HG02973 (cell line): ENCODE results near the gene DLG5.

Experiments used
- ATAC-seq: cut with Tn5 transposase; IDR thresholded peaks from one replicate; pipeline ENCODE4 v1.9.1; 2021; ENCODE audit warnings: moderate library complexity; ENCODE audit not compliant: unreplicated experiment

Gene DLG5

GRCh38 chr10:77955136-77955535, 28.6 kb upstream of the DLG5 start:
- ATAC-seq: no peak

- ATAC-seq: no peak
Measured at GRCh38 chr10:77949167-77949566, 22.6 kb upstream of the DLG5 start.

- no peak for ATAC-seq
Measured at GRCh38 chr10:77946084-77946483, 19.5 kb upstream of the DLG5 start.

GRCh38 chr10:77944519-77944918, 18.0 kb upstream of the DLG5 start:
- no peak for ATAC-seq

GRCh38 chr10:77943121-77943901, 16.8 kb upstream of the DLG5 start:
- ATAC-seq: no peak

GRCh38 chr10:77941790-77942189, 15.2 kb upstream of the DLG5 start:
- ATAC-seq: no peak

- no peak for ATAC-seq
Measured at GRCh38 chr10:77940627-77941026, 14.1 kb upstream of the DLG5 start.

GRCh38 chr10:77940225-77940624, 13.7 kb upstream of the DLG5 start:
- no peak for ATAC-seq

- no peak for ATAC-seq
Measured at GRCh38 chr10:77939561-77940001, 13.0 kb upstream of the DLG5 start.

GRCh38 chr10:77936697-77937567, 10.4 kb upstream of the DLG5 start:
- no peak for ATAC-seq

GRCh38 chr10:77932016-77932715, 5.6 kb upstream of the DLG5 start:
- ATAC-seq: no peak

- ATAC-seq: no peak
Measured at GRCh38 chr10:77927402-77928246, 1.1 kb upstream of the DLG5 start.

GRCh38 chr10:77925795-77926565, 575 bp downstream of the DLG5 start:
- no peak for ATAC-seq

- no peak for ATAC-seq
Measured at GRCh38 chr10:77925410-77925794, 1.2 kb downstream of the DLG5 start.

GRCh38 chr10:77922566-77923179, 3.9 kb downstream of the DLG5 start:
- no peak for ATAC-seq

- no peak for ATAC-seq
Measured at GRCh38 chr10:77922055-77922454, 4.5 kb downstream of the DLG5 start.

GRCh38 chr10:77921395-77921794, 5.2 kb downstream of the DLG5 start:
- no peak for ATAC-seq

GRCh38 chr10:77920495-77920894, 6.1 kb downstream of the DLG5 start:
- no peak for ATAC-seq

GRCh38 chr10:77919713-77920108, 6.8 kb downstream of the DLG5 start:
- ATAC-seq: no peak
